Keratinocyte (primary cell): ENCODE measurements around the gene CDCA5. TPM values are rescaled to one million over a fixed set of nuclear protein-coding genes. Genes with fewer than 3 reads are reported as not detected.
A peak's percentile ranks its signal among the peaks of the same experiment; 100 is the strongest.

Experiments used
- DNase-seq: peaks from one replicate; pipeline ENCODE4 v3.0.0-alpha.2; 2011; ENCODE audit warnings: low read depth, missing footprints, low spot score
- FAIRE-seq: peaks from 2 replicates; lab custom pipeline; 2011; peaks lifted over from hg19 to GRCh38; lab: Jason Lieb, UNC
- H2AFZ ChIP-seq: 2 replicates; pipeline ENCODE4 v1.6.0; 2012; ENCODE audit warnings: low read length, control low read depth, inconsistent platforms; ENCODE audit not compliant: control insufficient read depth
- H3K27ac ChIP-seq: 2 replicates; pipeline ENCODE4 v1.5.1; 2011; ENCODE audit warnings: low read length; ENCODE audit not compliant: control insufficient read depth, insufficient read depth
- H3K27me3 ChIP-seq: 3 replicates; pipeline ENCODE4 v1.6.0; 2011; ENCODE audit warnings: low read length; ENCODE audit not compliant: control insufficient read depth, insufficient read depth; ENCODE audit errors: extremely low read depth
- H3K36me3 ChIP-seq, 2 experiments: 2 replicates in 1 of 2; 3 replicates in 1 of 2; pipeline ENCODE4 v1.5.1; 2011; ENCODE audit warnings: low read length in 2 of 2, mild to moderate bottlenecking in 1 of 2; ENCODE audit not compliant: control insufficient read depth in 2 of 2, insufficient read depth in 2 of 2; ENCODE audit errors: extremely low read depth in 1 of 2
- H3K4me1 ChIP-seq: 3 replicates; pipeline ENCODE4 v1.5.1; 2011; ENCODE audit warnings: low read length; ENCODE audit not compliant: control insufficient read depth, insufficient read depth; ENCODE audit errors: extremely low read depth
- H3K4me2 ChIP-seq: 3 replicates; pipeline ENCODE4 v1.6.0; 2011; ENCODE audit warnings: low read depth, low read length; ENCODE audit not compliant: control insufficient read depth, insufficient read depth; ENCODE audit errors: extremely low read depth
- H3K4me3 ChIP-seq, 3 experiments: fragments of 200-600 bp in 1 of 3; sonication (generic) in 1 of 3; 2 replicates in 2 of 3; 3 replicates in 1 of 3; pipeline ENCODE4 v1.5.1; 2011 to 2016; ENCODE audit warnings: low read length in 3 of 3, mild to moderate bottlenecking in 3 of 3, control low read depth in 2 of 3, inconsistent platforms in 1 of 3, low read depth in 1 of 3, mixed read lengths in 1 of 3, mixed run types in 1 of 3, moderate library complexity in 1 of 3; ENCODE audit not compliant: control insufficient read depth in 2 of 3, insufficient read depth in 2 of 3; ENCODE audit errors: extremely low read depth in 1 of 3
- H3K79me2 ChIP-seq: 2 replicates; pipeline ENCODE4 v1.6.0; 2012; ENCODE audit warnings: low read length; ENCODE audit not compliant: control insufficient read depth, insufficient read depth
- H3K9ac ChIP-seq: 3 replicates; pipeline ENCODE4 v1.6.0; 2011; ENCODE audit warnings: low read length; ENCODE audit not compliant: control insufficient read depth, insufficient read depth; ENCODE audit errors: extremely low read depth
- H3K9me1 ChIP-seq: 3 replicates; pipeline ENCODE4 v1.6.0; 2011; ENCODE audit warnings: low read length; ENCODE audit not compliant: control insufficient read depth, insufficient read depth; ENCODE audit errors: extremely low read depth
- H3K9me3 ChIP-seq: 2 replicates; pipeline ENCODE4 v1.5.1; 2012; ENCODE audit warnings: low read depth, low read length; ENCODE audit not compliant: control insufficient read depth
- H4K20me1 ChIP-seq: 3 replicates; pipeline ENCODE4 v1.6.0; 2011; ENCODE audit warnings: low read length; ENCODE audit not compliant: control insufficient read depth, insufficient read depth; ENCODE audit errors: extremely low read depth
- CTCF ChIP-seq, 3 experiments: IDR thresholded peaks in 1 of 3; conservative IDR thresholded peaks in 1 of 3; optimal IDR thresholded peaks in 1 of 3; 2 replicates in 2 of 3; 3 replicates in 1 of 3; pipeline versions ENCODE3 to v1.5.1; 2011; ENCODE audit warnings: low read length in 3 of 3, mild to moderate bottlenecking in 3 of 3, moderate library complexity in 2 of 3, control low read depth in 1 of 3, inconsistent platforms in 1 of 3; ENCODE audit not compliant: insufficient read depth in 2 of 3; ENCODE audit errors: extremely low read depth in 1 of 3
- EZH2 ChIP-seq: IDR thresholded peaks from one replicate; pipeline ENCODE4 v1.6.1; 2012; ENCODE audit warnings: inconsistent platforms, mild to moderate bottlenecking, low read length, moderate library complexity
- dilution Hi-C: fragments of 300-500 bp; cut with MboI; formaldehyde crosslinking; loops from one replicate; pipeline ENCODE4 v1.7.0; 2020; ENCODE audit warnings: low sequenced_read_pairs; ENCODE audit not compliant: extremely low pct_ligation_motif_present
- polyA plus RNA-seq, 5 experiments: library from polyadenylated mRNA; depleted of rRNA in 3 of 5; stranded (reverse) in 3 of 5; stranded (forward) in 1 of 5; unstranded in 1 of 5; fragments of >200 nt; gene quantifications; 1 replicate in 1 of 5; 2 replicates in 3 of 5; 3 replicates in 1 of 5; pipeline versions ENCODE4 v1.2.1 to v1.2.3, GENCODE V29; 2011 to 2012; ENCODE audit warnings: missing spikeins in 2 of 5, low read depth in 1 of 5, low replicate concordance in 1 of 5

The CDCA5 gene
- polyA plus RNA-seq, 1 donor (not counting 4 experiments of a cell fraction or from before 2014, with no cell fraction given): 8.0 TPM

- Histone ChIP-seq H3K4me1 (peaks cover 5% of the 10 kb centered on the region), H3K27ac (no peak overlapping the region), H2AFZ (no peak overlapping the region), H3K9me3 (no peaks in the 10 kb centered on the region), H3K27me3 (no peaks in the 10 kb centered on the region), H3K9me1 (no peaks in the 10 kb centered on the region), H4K20me1 (no peaks in the 10 kb centered on the region), H3K4me2 (no peak overlapping the region), H3K4me3 (no peak overlapping the region), H3K36me3 (peaks cover 6 to 10% of the 10 kb centered on the region in 2 experiments), H3K79me2 (peaks cover 12% of the 10 kb centered on the region), H3K9ac (no peak overlapping the region)
- FAIRE-seq: no peak
- dilution Hi-C loops: no loop called here
- no peak for DNase-seq
- no peak for TF ChIP-seq EZH2
- no peak for TF ChIP-seq CTCF (optimal IDR thresholded peaks at IDR 0.05 in 1 of 3, IDR thresholded peaks at IDR 0.05 in 1 of 3, conservative IDR thresholded peaks at IDR 0.05 in 1 of 3; ENCODE audit: extremely low read depth in 1 of 3, insufficient read depth in 2 of 3, low read length in 3 of 3)
Measured at GRCh38 chr11:65100674-65101350, 17.0 kb upstream of the CDCA5 start.

GRCh38 chr11:65096926-65097325 is 13.1 kb upstream of the CDCA5 start:
- FAIRE-seq (no peak), DNase-seq (no peak)
- Histone ChIP-seq H3K79me2 (peaks cover 11% of the 10 kb centered on the region), H3K9me1 (no peaks in the 10 kb centered on the region), H3K9me3 (no peaks in the 10 kb centered on the region), H3K36me3 (peaks cover 0 to 2% of the 10 kb centered on the region in 2 experiments), H4K20me1 (no peaks in the 10 kb centered on the region), H3K4me3 (peak overlapping the region; percentile 69 to 88 (median 80)), H3K4me1 (peaks cover 10% of the 10 kb centered on the region), H3K27ac (peak overlapping the region; percentile 29), H3K4me2 (peak overlapping the region; percentile 82), H3K27me3 (no peaks in the 10 kb centered on the region), H2AFZ (no peak overlapping the region), H3K9ac (peak overlapping the region; percentile 82)
- TF ChIP-seq CTCF (optimal IDR thresholded peaks at IDR 0.05 in 1 of 3, IDR thresholded peaks at IDR 0.05 in 1 of 3, conservative IDR thresholded peaks at IDR 0.05 in 1 of 3; ENCODE audit: extremely low read depth in 1 of 3, insufficient read depth in 2 of 3, low read length in 3 of 3) (no peak), EZH2 (no peak)
- dilution Hi-C loops: no loop called here
